Transverse colon (tissue), 3 donors: ENCODE results near the gene DOCK2.

Source experiments
- EP300 ChIP-seq: sonication (generic); formaldehyde crosslinking; IDR thresholded peaks from one replicate; pipeline ENCODE4 v1.6.1; 2017; ENCODE audit warnings: antibody characterized with exemption, low read depth
- POLR2A ChIP-seq: fragments of 450-650 bp; IDR thresholded peaks from one replicate; pipeline ENCODE4 v1.6.1; 2016; ENCODE audit warnings: antibody characterized with exemption, mild to moderate bottlenecking, moderate library complexity
- TF ChIP-seq, protein P1 (sequence below), 5 experiments: fragments of 200-600 bp in 3 of 5; fragments of 450-650 bp in 2 of 5; sonication (generic) in 3 of 5; IDR thresholded peaks; 1 replicate in 2 of 5; 2 replicates in 3 of 5; pipeline ENCODE4 v1.5.1; 2016 to 2017; ENCODE audit warnings: antibody characterized with exemption in 5 of 5, inconsistent platforms in 3 of 5, mild to moderate bottlenecking in 2 of 5, moderate library complexity in 1 of 5

DNA sequence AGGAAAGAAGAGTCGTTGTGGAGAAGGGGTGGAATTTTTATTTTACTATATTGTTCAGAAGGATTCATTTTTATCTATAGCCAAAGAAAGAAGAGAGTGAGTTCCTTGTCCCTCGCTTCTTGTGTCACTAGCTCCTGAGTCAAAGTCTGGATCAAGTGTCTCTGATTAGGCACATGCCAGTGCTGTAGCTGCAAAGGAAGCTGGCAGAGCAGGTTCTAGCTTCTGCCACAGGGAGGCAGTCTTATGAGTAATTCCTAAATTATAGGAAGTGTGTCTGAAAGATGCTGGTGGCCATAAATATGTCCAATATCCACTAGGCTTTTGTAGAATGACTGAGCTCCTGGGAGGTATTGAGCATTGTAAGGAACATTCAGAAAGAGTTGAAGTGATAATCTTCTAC is 84.7 kb downstream of the DOCK2 start:
- no peak for TF ChIP-seq POLR2A
- TF ChIP-seq, protein P1, sequence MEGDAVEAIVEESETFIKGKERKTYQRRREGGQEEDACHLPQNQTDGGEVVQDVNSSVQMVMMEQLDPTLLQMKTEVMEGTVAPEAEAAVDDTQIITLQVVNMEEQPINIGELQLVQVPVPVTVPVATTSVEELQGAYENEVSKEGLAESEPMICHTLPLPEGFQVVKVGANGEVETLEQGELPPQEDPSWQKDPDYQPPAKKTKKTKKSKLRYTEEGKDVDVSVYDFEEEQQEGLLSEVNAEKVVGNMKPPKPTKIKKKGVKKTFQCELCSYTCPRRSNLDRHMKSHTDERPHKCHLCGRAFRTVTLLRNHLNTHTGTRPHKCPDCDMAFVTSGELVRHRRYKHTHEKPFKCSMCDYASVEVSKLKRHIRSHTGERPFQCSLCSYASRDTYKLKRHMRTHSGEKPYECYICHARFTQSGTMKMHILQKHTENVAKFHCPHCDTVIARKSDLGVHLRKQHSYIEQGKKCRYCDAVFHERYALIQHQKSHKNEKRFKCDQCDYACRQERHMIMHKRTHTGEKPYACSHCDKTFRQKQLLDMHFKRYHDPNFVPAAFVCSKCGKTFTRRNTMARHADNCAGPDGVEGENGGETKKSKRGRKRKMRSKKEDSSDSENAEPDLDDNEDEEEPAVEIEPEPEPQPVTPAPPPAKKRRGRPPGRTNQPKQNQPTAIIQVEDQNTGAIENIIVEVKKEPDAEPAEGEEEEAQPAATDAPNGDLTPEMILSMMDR (IDR thresholded peaks at IDR 0.05), result no peak
- no peak for TF ChIP-seq EP300
